ENCODE results near the gene HIPK3. TPM values are rescaled to one million over a fixed set of nuclear protein-coding genes. Genes with fewer than 3 reads are reported as not detected.
"Not testable (repeated sequence)": the region's sequence is repeated elsewhere in the genome, so short reads cannot be mapped to it uniquely, and the experiment has no call there.

HIPK3 gene
- total and polyA plus RNA-seq, 7 experiments from 2014 or later = 24.0 to 92.5 (median 55.0) TPM

DNA sequence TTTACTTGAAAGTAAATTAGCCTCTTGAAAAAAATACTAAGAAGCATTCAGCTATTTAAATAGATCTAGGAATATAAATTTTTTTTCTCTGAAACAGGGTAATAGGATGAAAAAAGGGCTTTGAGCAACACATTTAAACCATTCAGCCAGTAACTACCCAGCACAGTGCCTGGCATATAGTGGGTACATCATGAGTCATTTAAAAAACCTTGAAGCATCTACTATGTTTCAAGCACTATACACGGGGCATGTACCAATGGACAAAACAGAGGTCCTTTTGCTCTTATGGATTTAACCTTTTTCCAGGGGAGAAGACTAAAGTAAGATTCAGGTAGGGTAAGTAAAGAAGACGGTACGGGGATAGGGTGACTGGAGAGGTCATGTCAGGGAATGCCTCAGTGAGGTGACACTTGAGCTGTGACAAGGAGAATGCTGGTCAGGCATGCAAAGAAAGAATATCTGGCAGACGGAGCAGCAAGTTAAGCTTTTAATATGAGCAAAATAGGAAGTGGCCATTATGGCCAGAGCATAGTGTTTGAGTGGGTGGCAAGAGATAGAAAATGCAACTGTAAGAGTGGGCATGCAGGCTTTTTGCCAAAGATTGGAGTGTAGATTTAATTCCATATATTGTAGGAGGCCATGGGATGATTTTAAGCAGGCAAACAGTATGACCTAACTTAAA, 101.1 kb downstream of the HIPK3 start:
- DNase-seq (no peak), ATAC-seq (no peak)
- ChIA-PET POLR2A (no interaction called here), CTCF (interaction anchor here (0.7 to 1.0 kb wide), 2 partner anchors 249 to 385 kb away, joined by 3 read pairs; no protein-coding TSS in a partner anchor)
- no peaks in the 10 kb centered on the region for H3K9me3 ChIP-seq (ENCODE audit: control insufficient read depth in 2 of 3, low read length in 3 of 3)
- Mint-ChIP-seq H3K27me3 (peaks cover 0 to 13% (median 6%) of the 10 kb centered on the region in 5 donors), H3K9me3 (no peaks in the 10 kb centered on the region), H3K36me3 (peaks cover under 1 to 2% (median 2%) of the 10 kb centered on the region in 5 donors), H3K4me3 (no peak overlapping the region), H3K4me1 (peaks cover 0 to 6% (median 2%) of the 10 kb centered on the region in 7 donors), H3K27ac (no peak overlapping the region)
- H3K27ac ChIP-seq (ENCODE audit: low read depth, low read length) = no peak overlapping the region
- intact Hi-C loops (cut with micrococcal nuclease) = no loop called here
- H3K4me3 ChIP-seq (ENCODE audit: low read length) = no peak overlapping the region
- H3K4me1 ChIP-seq (ENCODE audit: control insufficient read depth in 2 of 2, insufficient read depth in 2 of 2, low read length in 2 of 2) = no peaks in the 10 kb centered on the region
- peaks cover 0 to 10% (median 0%) of the 10 kb centered on the region in 3 experiments for H3K36me3 ChIP-seq (ENCODE audit: control insufficient read depth in 2 of 3, insufficient read depth in 3 of 3, low read length in 3 of 3)
- H3K27me3 ChIP-seq (ENCODE audit: control insufficient read depth in 2 of 2, insufficient read depth in 2 of 2, low read length in 2 of 2) = no peaks in the 10 kb centered on the region

DNA sequence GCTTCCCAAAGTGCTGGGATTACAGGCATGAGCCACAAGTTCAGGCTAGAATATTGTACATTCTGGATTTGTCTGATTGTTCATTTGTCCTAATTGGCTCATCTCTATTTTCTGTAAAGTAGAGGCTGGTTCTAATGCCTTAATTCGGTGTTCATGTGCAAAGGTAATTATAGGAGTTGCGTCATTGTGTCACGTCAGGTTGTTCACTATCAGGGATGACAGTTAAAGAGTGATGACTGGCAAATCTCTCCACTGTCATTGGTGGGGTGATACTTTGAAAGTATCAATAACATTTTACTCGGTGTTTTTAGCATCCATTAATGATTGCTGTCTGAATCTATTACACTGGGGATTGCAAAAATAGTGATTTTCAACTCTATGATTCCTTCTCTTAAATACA, 103.5 kb downstream of the HIPK3 start:
- Histone ChIP-seq H3K4me1 (ENCODE audit: control insufficient read depth in 2 of 2, insufficient read depth in 2 of 2, low read length in 2 of 2) (no peaks in the 10 kb centered on the region), H3K36me3 (ENCODE audit: control insufficient read depth in 2 of 3, insufficient read depth in 3 of 3, low read length in 3 of 3) (no peaks in the 10 kb centered on the region), H3K27me3 (ENCODE audit: control insufficient read depth in 2 of 2, insufficient read depth in 2 of 2, low read length in 2 of 2) (no peaks in the 10 kb centered on the region), H3K4me3 (ENCODE audit: low read length) (no peak overlapping the region), H3K9me3 (ENCODE audit: control insufficient read depth in 2 of 3, low read length in 3 of 3) (no peaks in the 10 kb centered on the region), H3K27ac (ENCODE audit: low read depth, low read length) (no peak overlapping the region)
- no peaks in the 10 kb centered on the region for H3K9me3 Mint-ChIP-seq
- no peak overlapping the region for H3K4me3 Mint-ChIP-seq
- CTCF ChIA-PET = interaction anchor here (1.2 kb wide), 1 partner anchor 382 kb away, joined by 4 read pairs; no protein-coding TSS in a partner anchor
- no peaks in the 10 kb centered on the region for H3K36me3 Mint-ChIP-seq
- intact Hi-C loops (cut with micrococcal nuclease) = loop anchor here in 1 of 2 donors (5.0 kb wide), 1 partner anchor 327 kb away; no protein-coding TSS in a partner anchor
- H3K27ac Mint-ChIP-seq = no peak overlapping the region
- POLR2A ChIA-PET = no interaction called here
- H3K4me1 Mint-ChIP-seq = peaks cover 0 to 6% (median 2%) of the 10 kb centered on the region in 7 donors
- DNase-seq = no peak
- H3K27me3 Mint-ChIP-seq = peaks cover 3 to 23% (median 13%) of the 10 kb centered on the region in 5 donors
- no peak for ATAC-seq

DNA sequence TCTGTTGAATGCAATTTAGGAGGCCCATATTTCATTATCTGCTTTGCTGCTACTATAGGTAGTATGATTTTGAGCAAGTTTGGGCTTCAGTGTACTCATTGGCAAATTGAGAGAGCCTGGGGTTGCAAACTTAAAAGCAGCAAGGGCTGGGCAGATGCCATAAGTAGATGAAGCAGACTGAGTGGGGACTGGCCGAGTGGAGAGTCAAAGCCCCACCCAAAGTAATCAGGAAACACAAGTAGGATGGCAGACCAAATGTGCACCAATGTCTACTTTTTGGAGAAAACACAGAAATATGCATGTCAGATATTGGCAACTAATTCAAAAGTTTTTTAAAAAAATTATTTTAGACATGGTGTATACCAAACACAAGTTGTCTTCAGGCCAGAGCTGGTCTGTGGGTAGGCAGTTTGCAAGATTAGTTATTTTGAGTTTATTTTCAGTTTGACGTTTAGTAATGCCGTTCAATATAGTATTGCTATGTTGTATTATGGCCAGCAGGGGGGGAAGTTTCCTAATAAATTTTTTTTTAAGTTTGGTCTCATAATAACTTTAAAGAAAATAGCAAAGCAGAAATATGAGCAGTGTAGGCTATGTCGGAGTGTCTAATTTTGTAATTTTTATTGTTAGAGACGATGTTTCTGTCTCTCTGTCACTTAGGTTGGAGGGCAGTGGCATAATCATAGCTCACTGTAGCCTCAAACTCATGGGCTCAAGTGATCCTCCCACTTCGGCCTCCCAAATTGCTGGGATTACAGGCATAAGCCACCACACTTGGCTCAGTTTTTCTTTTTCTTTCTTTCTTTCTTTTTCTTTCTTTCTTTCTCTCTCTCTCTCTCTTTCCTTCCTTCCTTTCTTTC, 105.1 kb downstream of the HIPK3 start:
- H3K9me3 Mint-ChIP-seq = no peaks in the 10 kb centered on the region
- ChIA-PET CTCF (interaction anchor here (0.6 to 1.2 kb wide), 5 partner anchors 8 to 683 kb away, joined by 3 to 4 read pairs (median 4); no protein-coding TSS in a partner anchor), POLR2A (no interaction called here)
- H3K27ac ChIP-seq (ENCODE audit: low read depth, low read length) = no peak overlapping the region
- H3K9me3 ChIP-seq (ENCODE audit: control insufficient read depth in 2 of 3, low read length in 3 of 3) = no peaks in the 10 kb centered on the region
- no peaks in the 10 kb centered on the region for H3K36me3 Mint-ChIP-seq
- H3K27me3 Mint-ChIP-seq = peaks cover 5 to 29% (median 14%) of the 10 kb centered on the region in 5 donors
- no peak overlapping the region for H3K4me3 ChIP-seq (ENCODE audit: low read length)
- ATAC-seq = peak; percentile 69
- H3K4me1 Mint-ChIP-seq = peaks cover 0 to 6% (median 2%) of the 10 kb centered on the region in 7 donors
- intact Hi-C loops (cut with micrococcal nuclease) = loop anchor here (1.0 to 5.0 kb wide), 4 partner anchors 325 to 467 kb away; partner anchors contain the start of gene C11orf91 (in 1 of the 2)
- peak in 7 of 9 donors; percentile 20 to 45 (median 35) for DNase-seq
- H3K36me3 ChIP-seq (ENCODE audit: control insufficient read depth in 2 of 3, insufficient read depth in 3 of 3, low read length in 3 of 3) = no peaks in the 10 kb centered on the region
- H3K4me1 ChIP-seq (ENCODE audit: control insufficient read depth in 2 of 2, insufficient read depth in 2 of 2, low read length in 2 of 2) = no peaks in the 10 kb centered on the region
- H3K4me3 Mint-ChIP-seq = peak overlapping the region in 1 of 10 donors; percentile 53
- H3K27ac Mint-ChIP-seq = no peak overlapping the region
- H3K27me3 ChIP-seq (ENCODE audit: control insufficient read depth in 2 of 2, insufficient read depth in 2 of 2, low read length in 2 of 2) = no peaks in the 10 kb centered on the region

DNA sequence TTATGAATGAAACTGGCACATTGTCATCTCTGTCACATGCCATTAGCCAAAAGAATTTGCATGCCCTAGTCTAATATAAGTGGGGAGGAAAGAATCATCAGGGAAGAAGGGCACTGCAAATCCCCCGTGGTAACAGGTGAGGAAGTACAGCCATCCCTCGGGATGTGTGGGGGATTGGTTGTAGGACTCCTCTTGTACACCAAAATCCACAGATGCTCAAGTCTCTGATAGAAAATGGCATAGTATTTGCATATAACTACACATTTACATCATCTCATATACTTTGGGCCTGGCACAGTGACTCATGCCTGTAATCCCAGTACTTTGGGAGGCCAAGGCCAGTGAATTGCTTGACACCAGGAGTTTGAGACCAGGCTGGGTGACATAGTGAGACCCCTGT, 109.7 kb downstream of the HIPK3 start:
- no peaks in the 10 kb centered on the region for H3K36me3 ChIP-seq (ENCODE audit: control insufficient read depth in 2 of 3, insufficient read depth in 3 of 3, low read length in 3 of 3)
- H3K4me1 ChIP-seq (ENCODE audit: control insufficient read depth in 2 of 2, insufficient read depth in 2 of 2, low read length in 2 of 2) = no peaks in the 10 kb centered on the region
- Mint-ChIP-seq H3K36me3 (no peaks in the 10 kb centered on the region), H3K27ac (no peak overlapping the region), H3K9me3 (peaks cover 0 to 1% (median 0%) of the 10 kb centered on the region in 11 donors), H3K27me3 (peaks cover 5 to 25% (median 19%) of the 10 kb centered on the region in 5 donors), H3K4me1 (peaks cover 0 to 5% (median 2%) of the 10 kb centered on the region in 7 donors), H3K4me3 (no peak overlapping the region)
- no peak overlapping the region for H3K4me3 ChIP-seq (ENCODE audit: low read length)
- H3K27ac ChIP-seq (ENCODE audit: low read depth, low read length) = no peak overlapping the region
- ATAC-seq (no peak), DNase-seq (no peak)
- no peaks in the 10 kb centered on the region for H3K27me3 ChIP-seq (ENCODE audit: control insufficient read depth in 2 of 2, insufficient read depth in 2 of 2, low read length in 2 of 2)
- no peaks in the 10 kb centered on the region for H3K9me3 ChIP-seq (ENCODE audit: control insufficient read depth in 2 of 3, low read length in 3 of 3)
- CTCF ChIA-PET = interaction anchor here (0.6 to 1.0 kb wide), 2 partner anchors 342 to 376 kb away, joined by 4 read pairs; no protein-coding TSS in a partner anchor
- POLR2A ChIA-PET = no interaction called here
- intact Hi-C loops (cut with micrococcal nuclease) = no loop called here

DNA sequence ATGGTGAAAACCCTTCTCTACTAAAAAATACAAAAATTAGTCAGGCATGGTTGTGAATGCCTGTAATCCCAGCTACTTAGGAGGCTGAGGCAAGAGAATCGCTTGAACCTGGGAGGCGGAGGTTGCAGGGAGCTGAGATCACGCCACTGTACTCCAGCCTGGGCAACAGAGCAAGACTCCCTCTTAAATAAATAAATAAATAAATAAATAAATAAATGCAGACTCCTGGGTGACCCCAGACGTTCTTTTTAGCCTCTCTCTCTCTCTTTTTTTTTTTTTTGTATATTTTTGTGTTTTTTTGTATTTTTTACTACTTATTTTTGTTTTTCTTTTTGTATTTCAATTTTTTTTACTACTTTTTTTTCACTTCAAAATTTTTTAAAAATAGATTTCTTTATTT, 111.3 kb downstream of the HIPK3 start:
- H3K4me3 ChIP-seq (ENCODE audit: low read length); ATAC-seq; H3K36me3 Mint-ChIP-seq; H3K4me3 Mint-ChIP-seq; H3K36me3 ChIP-seq (ENCODE audit: control insufficient read depth in 2 of 3, insufficient read depth in 3 of 3, low read length in 3 of 3); DNase-seq; H3K9me3 ChIP-seq (ENCODE audit: control insufficient read depth in 2 of 3, low read length in 3 of 3); H3K4me1 Mint-ChIP-seq; POLR2A ChIA-PET; intact Hi-C loops (cut with micrococcal nuclease); H3K27ac ChIP-seq (ENCODE audit: low read depth, low read length); H3K4me1 ChIP-seq (ENCODE audit: control insufficient read depth in 2 of 2, insufficient read depth in 2 of 2, low read length in 2 of 2); H3K9me3 Mint-ChIP-seq; H3K27ac Mint-ChIP-seq; H3K27me3 ChIP-seq (ENCODE audit: control insufficient read depth in 2 of 2, insufficient read depth in 2 of 2, low read length in 2 of 2); CTCF ChIA-PET: not testable (repeated sequence)
- peaks cover 5 to 29% (median 19%) of the 10 kb centered on the region in 5 donors for H3K27me3 Mint-ChIP-seq

DNA sequence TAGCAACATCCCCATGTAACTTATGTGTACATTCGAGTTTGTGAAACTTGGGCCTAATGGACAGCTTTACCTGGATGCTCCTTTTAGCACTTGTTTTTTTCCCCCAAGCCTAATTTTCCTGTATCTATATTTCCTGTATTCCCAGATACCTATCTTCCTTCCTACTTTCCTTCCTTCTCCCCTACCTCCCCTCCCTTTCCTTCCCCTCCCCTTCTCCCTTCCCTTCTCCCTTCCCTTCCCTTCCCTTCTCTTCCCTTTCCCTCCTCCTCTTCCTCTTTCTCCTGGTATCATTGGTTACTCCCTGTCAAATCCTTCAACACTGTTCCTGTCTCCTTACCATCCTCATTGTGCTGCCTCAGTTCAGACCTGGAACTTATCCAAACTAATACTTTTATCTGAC, 111.8 kb downstream of the HIPK3 start:
- no peak overlapping the region for H3K27ac Mint-ChIP-seq
- Histone ChIP-seq H3K27ac (ENCODE audit: low read depth, low read length) (no peak overlapping the region), H3K4me1 (ENCODE audit: control insufficient read depth in 2 of 2, insufficient read depth in 2 of 2, low read length in 2 of 2) (no peaks in the 10 kb centered on the region), H3K36me3 (ENCODE audit: control insufficient read depth in 2 of 3, insufficient read depth in 3 of 3, low read length in 3 of 3) (no peaks in the 10 kb centered on the region), H3K4me3 (ENCODE audit: low read length) (no peak overlapping the region), H3K27me3 (ENCODE audit: control insufficient read depth in 2 of 2, insufficient read depth in 2 of 2, low read length in 2 of 2) (no peaks in the 10 kb centered on the region), H3K9me3 (ENCODE audit: control insufficient read depth in 2 of 3, low read length in 3 of 3) (no peaks in the 10 kb centered on the region)
- ChIA-PET CTCF (no interaction called here), POLR2A (no interaction called here)
- H3K4me1 Mint-ChIP-seq = peaks cover 0 to 3% (median 0%) of the 10 kb centered on the region in 7 donors
- intact Hi-C loops (cut with micrococcal nuclease) = no loop called here
- peaks cover 6 to 33% (median 23%) of the 10 kb centered on the region in 5 donors for H3K27me3 Mint-ChIP-seq
- no peaks in the 10 kb centered on the region for H3K36me3 Mint-ChIP-seq
- ATAC-seq (no peak), DNase-seq (no peak)
- H3K9me3 Mint-ChIP-seq = peaks cover 0 to 1% (median 0%) of the 10 kb centered on the region in 11 donors
- no peak overlapping the region for H3K4me3 Mint-ChIP-seq
